Measurements from ENCODE around the gene KRT73. TPM values are rescaled to one million over a fixed set of nuclear protein-coding genes. Genes with fewer than 3 reads are reported as not detected.

Gene KRT73
- total RNA-seq, 3 donors from 2014 or later = not detected

GRCh38 chr12:52591521-52591920 lies 26.8 kb downstream of the KRT73 start:
- intact Hi-C loops (cut with DNase I; ENCODE audit: low total_unique reads) = no loop called here
- H3K9me3 ChIP-seq = no peaks in the 10 kb centered on the region
- TF ChIP-seq CTCF (IDR thresholded peaks at IDR 0.05) (no peak), POLR2A (IDR thresholded peaks at IDR 0.05) (no peak), POLR2AphosphoS5 (IDR thresholded peaks at IDR 0.05) (no peak)
- no peaks in the 10 kb centered on the region for H3K4me1 ChIP-seq
- no peak overlapping the region for H3K4me3 ChIP-seq
- no peaks in the 10 kb centered on the region for H3K36me3 ChIP-seq
- no peak overlapping the region for H3K27ac ChIP-seq
- H3K27me3 ChIP-seq = peaks cover 0 to 8% of the 10 kb centered on the region in 2 donors
- DNase-seq (ENCODE audit: low spot score in 2 of 2) = no peak

- no peaks in the 10 kb centered on the region for H3K4me1 ChIP-seq
- H3K27me3 ChIP-seq = peaks cover 0 to 8% of the 10 kb centered on the region in 2 donors
- no peaks in the 10 kb centered on the region for H3K36me3 ChIP-seq
- no peak overlapping the region for H3K27ac ChIP-seq
- TF ChIP-seq POLR2AphosphoS5 (IDR thresholded peaks at IDR 0.05) (no peak), CTCF (IDR thresholded peaks at IDR 0.05) (no peak), POLR2A (IDR thresholded peaks at IDR 0.05) (no peak)
- no peak for DNase-seq (ENCODE audit: low spot score in 2 of 2)
- intact Hi-C loops (cut with DNase I; ENCODE audit: low total_unique reads) = no loop called here
- H3K9me3 ChIP-seq = no peaks in the 10 kb centered on the region
- H3K4me3 ChIP-seq = no peak overlapping the region
Observed at GRCh38 chr12:52590021-52590420, 28.3 kb downstream of the KRT73 start.

GRCh38 chr12:52587563-52587962 lies 30.8 kb downstream of the KRT73 start:
- Histone ChIP-seq H3K9me3 (no peaks in the 10 kb centered on the region), H3K4me1 (no peaks in the 10 kb centered on the region), H3K27ac (no peak overlapping the region), H3K36me3 (no peaks in the 10 kb centered on the region), H3K4me3 (no peak overlapping the region), H3K27me3 (peaks cover 0 to 2% of the 10 kb centered on the region in 2 donors)
- intact Hi-C loops (cut with DNase I; ENCODE audit: low total_unique reads) = loop anchor here (5.0 kb wide), 1 partner anchor 450 kb away; no protein-coding TSS in a partner anchor
- TF ChIP-seq POLR2AphosphoS5 (IDR thresholded peaks at IDR 0.05) (no peak), CTCF (IDR thresholded peaks at IDR 0.05) (no peak), POLR2A (IDR thresholded peaks at IDR 0.05) (no peak)
- DNase-seq (ENCODE audit: low spot score in 2 of 2) = no peak

GRCh38 chr12:52585946-52586345 lies 32.4 kb downstream of the KRT73 start:
- no peaks in the 10 kb centered on the region for H3K4me1 ChIP-seq
- DNase-seq (ENCODE audit: low spot score in 2 of 2) = no peak
- intact Hi-C loops (cut with DNase I; ENCODE audit: low total_unique reads) = loop anchor here (5.0 kb wide), 1 partner anchor 449 kb away; no protein-coding TSS in a partner anchor

GRCh38 chr12:52585066-52585465 lies 33.3 kb downstream of the KRT73 start:
- TF ChIP-seq CTCF (IDR thresholded peaks at IDR 0.05) = no peak
- TF ChIP-seq POLR2A (IDR thresholded peaks at IDR 0.05) = no peak
- TF ChIP-seq POLR2AphosphoS5 (IDR thresholded peaks at IDR 0.05) = no peak
- Histone ChIP-seq H3K36me3 (no peaks in the 10 kb centered on the region), H3K4me3 (no peak overlapping the region), H3K27me3 (no peaks in the 10 kb centered on the region), H3K9me3 (no peaks in the 10 kb centered on the region), H3K27ac (no peak overlapping the region), H3K4me1 (no peaks in the 10 kb centered on the region)
- intact Hi-C loops (cut with DNase I; ENCODE audit: low total_unique reads) = loop anchor here (5.0 kb wide), 1 partner anchor 448 kb away; no protein-coding TSS in a partner anchor
- no peak for DNase-seq (ENCODE audit: low spot score in 2 of 2)

More at GRCh38 chr12:52585946-52586345, 32.4 kb downstream of the KRT73 start:
- Histone ChIP-seq H3K27ac (no peak overlapping the region), H3K4me3 (no peak overlapping the region), H3K36me3 (no peaks in the 10 kb centered on the region), H3K9me3 (no peaks in the 10 kb centered on the region), H3K27me3 (no peaks in the 10 kb centered on the region)
- no peak for TF ChIP-seq CTCF (IDR thresholded peaks at IDR 0.05)
